ENCODE results near the gene IPO4.

- TF ChIP-seq, protein P1, sequence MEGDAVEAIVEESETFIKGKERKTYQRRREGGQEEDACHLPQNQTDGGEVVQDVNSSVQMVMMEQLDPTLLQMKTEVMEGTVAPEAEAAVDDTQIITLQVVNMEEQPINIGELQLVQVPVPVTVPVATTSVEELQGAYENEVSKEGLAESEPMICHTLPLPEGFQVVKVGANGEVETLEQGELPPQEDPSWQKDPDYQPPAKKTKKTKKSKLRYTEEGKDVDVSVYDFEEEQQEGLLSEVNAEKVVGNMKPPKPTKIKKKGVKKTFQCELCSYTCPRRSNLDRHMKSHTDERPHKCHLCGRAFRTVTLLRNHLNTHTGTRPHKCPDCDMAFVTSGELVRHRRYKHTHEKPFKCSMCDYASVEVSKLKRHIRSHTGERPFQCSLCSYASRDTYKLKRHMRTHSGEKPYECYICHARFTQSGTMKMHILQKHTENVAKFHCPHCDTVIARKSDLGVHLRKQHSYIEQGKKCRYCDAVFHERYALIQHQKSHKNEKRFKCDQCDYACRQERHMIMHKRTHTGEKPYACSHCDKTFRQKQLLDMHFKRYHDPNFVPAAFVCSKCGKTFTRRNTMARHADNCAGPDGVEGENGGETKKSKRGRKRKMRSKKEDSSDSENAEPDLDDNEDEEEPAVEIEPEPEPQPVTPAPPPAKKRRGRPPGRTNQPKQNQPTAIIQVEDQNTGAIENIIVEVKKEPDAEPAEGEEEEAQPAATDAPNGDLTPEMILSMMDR (IDR thresholded peaks at IDR 0.05 in 2 of 3, conservative IDR thresholded peaks at IDR 0.05 in 1 of 3; ENCODE audit: borderline replicate concordance in 1 of 3, insufficient read depth in 1 of 3, low read depth in 2 of 3, low read length in 2 of 3) = no peak
- TF ChIP-seq POLR2A (IDR thresholded peaks at IDR 0.05; ENCODE audit: borderline replicate concordance, extremely low read depth, insufficient read depth, insufficient read length) = no peak
Observed at GRCh38 chr14:24135584-24135833, 53.1 kb downstream of the IPO4 start.
